HepG2 (cell line): Measurements from ENCODE around the gene COL2A1. TPM values are rescaled to one million over a fixed set of nuclear protein-coding genes. Genes with fewer than 3 reads are reported as not detected.

Experiments
- ATAC-seq: fragments of 200-7000 bp; cut with Tn5 transposase; 3 replicates; pipeline ENCODE4 v1.9.1; 2020; ENCODE audit warnings: mild to moderate bottlenecking, moderate library complexity
- BruUV-seq: library from RNA; stranded (reverse); fragments of 400-500 nt; replicated peaks from 2 replicates; lab custom pipeline; 2021; lab: Mats Ljungman, UMichigan
- CTCF ChIA-PET: fragments of 300-600 bp; formaldehyde crosslinking; extraction: SDS; loops from one replicate; lab custom pipeline; 2021; ENCODE audit warnings: low total read pairs, inconsistent platforms, low intra/inter-chr PET ratio; lab: Yijun Ruan, JAX
- POLR2A ChIA-PET: fragments of 350-600 bp; sonication (Branson Sonifier 250); formaldehyde crosslinking; loops from one replicate; lab custom pipeline; 2020; ENCODE audit warnings: antibody characterized with exemption, inconsistent platforms; lab: Yijun Ruan, JAX
- DNase-seq: peaks from one replicate; pipeline ENCODE4 v3.0.0-alpha.2; 2015; ENCODE audit warnings: low spot score
- FAIRE-seq: peaks from 3 replicates; lab custom pipeline; 2011; peaks lifted over from hg19 to GRCh38; lab: Jason Lieb, UNC
- H2AFZ ChIP-seq: one replicate; pipeline ENCODE4 v1.6.1; 2011; ENCODE audit warnings: low read length, inconsistent platforms
- H3K27ac ChIP-seq: fragments of 300-600 bp; 3 replicates; pipeline ENCODE4 v1.8.0; 2011; ENCODE audit warnings: mixed run types, mild to moderate bottlenecking, mixed read lengths, low read length, inconsistent platforms; ENCODE audit not compliant: insufficient read depth; ENCODE audit errors: extremely low read length
- H3K27me3 ChIP-seq, 2 experiments: fragments of 200-600 bp in 1 of 2; 2 replicates in 1 of 2; 3 replicates in 1 of 2; pipeline versions ENCODE4 v1.6.0 to v1.8.0; 2011; ENCODE audit warnings: low read length in 2 of 2, mild to moderate bottlenecking in 2 of 2, moderate library complexity in 2 of 2, inconsistent platforms in 1 of 2; ENCODE audit not compliant: insufficient read depth in 2 of 2, control insufficient read depth in 1 of 2
- H3K36me3 ChIP-seq, 2 experiments: fragments of 200-600 bp in 1 of 2; replicated peaks in 1 of 2; 2 replicates in 1 of 2; 3 replicates in 1 of 2; pipeline versions ENCODE4 v1.5.1 to v1.8.0; 2011; ENCODE audit warnings: low read length in 2 of 2, inconsistent platforms in 1 of 2; ENCODE audit not compliant: insufficient read depth in 2 of 2, control insufficient read depth in 1 of 2
- H3K4me1 ChIP-seq: 2 replicates; pipeline ENCODE4 v1.5.1; 2012; ENCODE audit warnings: low read length, inconsistent platforms; ENCODE audit not compliant: insufficient read depth
- H3K4me2 ChIP-seq: 2 replicates; pipeline ENCODE4 v1.6.0; 2011; ENCODE audit warnings: low read depth, low read length, inconsistent platforms
- H3K4me3 ChIP-seq, 3 experiments: fragments of 200-600 bp in 1 of 3; sonication (generic), shearing (Covaris generic) in 1 of 3; replicated peaks in 1 of 3; 2 replicates each; pipeline ENCODE4 v1.5.1; 2011 to 2016; ENCODE audit warnings: low read length in 3 of 3, inconsistent platforms in 2 of 3, low read depth in 2 of 3, mild to moderate bottlenecking in 2 of 3, control low read depth in 1 of 3, mixed read lengths in 1 of 3; ENCODE audit not compliant: insufficient read depth in 1 of 3
- H3K79me2 ChIP-seq: one replicate; pipeline ENCODE4 v1.6.1; 2011; ENCODE audit warnings: low read length, inconsistent platforms; ENCODE audit not compliant: insufficient read depth
- H3K9ac ChIP-seq: 2 replicates; pipeline ENCODE4 v1.6.0; 2011; ENCODE audit warnings: mild to moderate bottlenecking, low read depth, low read length, inconsistent platforms; ENCODE audit not compliant: insufficient read depth
- H3K9me3 ChIP-seq: 2 replicates; pipeline ENCODE4 v1.5.1; 2012; ENCODE audit warnings: mild to moderate bottlenecking, low read length
- H4K20me1 ChIP-seq: 2 replicates; pipeline ENCODE4 v1.6.0; 2011; ENCODE audit warnings: inconsistent platforms, mild to moderate bottlenecking, low read length, moderate library complexity; ENCODE audit not compliant: insufficient read depth
- BCL6 ChIP-seq: IDR thresholded peaks from 2 replicates; pipeline ENCODE4 v1.6.1; 2016; ENCODE audit warnings: missing genetic modification reagents, missing compliant biosample characterization
- DR1 ChIP-seq: sonication (generic); formaldehyde crosslinking; IDR thresholded peaks from 2 replicates; pipeline ENCODE4 v1.8.0; 2021; ENCODE audit warnings: mild to moderate bottlenecking, missing genetic modification reagents, inconsistent platforms
- HMG20A ChIP-seq: IDR thresholded peaks from 2 replicates; pipeline ENCODE4 v1.6.1; 2016; ENCODE audit warnings: borderline replicate concordance
- KLF13 ChIP-seq: sonication (generic); formaldehyde crosslinking; IDR thresholded peaks from 2 replicates; pipeline ENCODE4 v1.4.0; 2020; ENCODE audit warnings: mild to moderate bottlenecking, missing genetic modification reagents
- NCOA2 ChIP-seq: sonication (generic); formaldehyde crosslinking; IDR thresholded peaks from 2 replicates; pipeline ENCODE4 v1.8.0; 2022; ENCODE audit warnings: inconsistent platforms
- RFX1 ChIP-seq: fragments of 450-650 bp; IDR thresholded peaks from 2 replicates; pipeline ENCODE4 v1.6.1; 2017
- TBX2 ChIP-seq: sonication (generic); formaldehyde crosslinking; IDR thresholded peaks from 2 replicates; pipeline ENCODE4 v1.5.0; 2020; ENCODE audit warnings: missing genetic modification reagents, mild to moderate bottlenecking, borderline replicate concordance
- THAP11 ChIP-seq: IDR thresholded peaks from 2 replicates; pipeline ENCODE4 v1.6.1; 2016; ENCODE audit warnings: missing biosample characterization, missing genetic modification reagents
- TP53 ChIP-seq: sonication (generic); formaldehyde crosslinking; conservative IDR thresholded peaks from 2 replicates; pipeline ENCODE4 v1.4.0; 2020; ENCODE audit warnings: missing genetic modification reagents
- ZNF430 ChIP-seq: sonication (generic); formaldehyde crosslinking; IDR thresholded peaks from 2 replicates; pipeline ENCODE4 v1.9.0; 2021; ENCODE audit warnings: mild to moderate bottlenecking, missing genetic modification reagents
- WGBS: methylation state at CpG from one replicate; pipeline ENCODE4 v1.1.6; 2017; ENCODE audit warnings: low lambda C conversion rate; 5-methylcytosine and 5-hydroxymethylcytosine counted together
- in situ Hi-C: cut with HindIII; loops from 2 replicates; pipeline ENCODE4 v1.10.0; 2017; ENCODE audit warnings: low pct_unique_long_range_greater_than_20kb; ENCODE audit not compliant: extremely low pct_ligation_motif_present
- intact Hi-C: fragments of 100-400 bp; cut with micrococcal nuclease; formaldehyde crosslinking; loops from one replicate; pipeline ENCODE4 v1.10.0; 2022; ENCODE audit not compliant: unreplicated experiment
- polyA plus RNA-seq, 8 experiments: library from polyadenylated mRNA; depleted of rRNA in 3 of 8; stranded (reverse) in 7 of 8; unstranded in 1 of 8; fragments of >200 nt; fragmentation: Illumina TruSeq in 4 of 8; extraction: Trizol in 4 of 8; gene quantifications; 2 replicates each; pipeline versions ENCODE4 v1.2.1 to v1.2.3, GENCODE V29; 2011 to 2016; ENCODE audit warnings: low read depth in 4 of 8, missing spikeins in 1 of 8, mixed read lengths in 1 of 8; ENCODE audit not compliant: insufficient read depth in 1 of 8
- total RNA-seq, 5 experiments: library from RNA; depleted of rRNA; stranded (reverse); fragments of >200 nt; fragmentation: Illumina TruSeq; extraction: Trizol; gene quantifications; 2 replicates each; pipeline ENCODE4 v1.2.3, GENCODE V29; 2016; ENCODE audit warnings: low read depth in 1 of 5
- TF ChIP-seq, protein P1 (sequence below): sonication (generic); formaldehyde crosslinking; IDR thresholded peaks from 2 replicates; pipeline ENCODE4 v1.4.0; 2020; ENCODE audit warnings: missing genetic modification reagents
- TF ChIP-seq, protein P2 (sequence below): sonication (generic); formaldehyde crosslinking; IDR thresholded peaks from 2 replicates; pipeline ENCODE4 v1.4.0; 2020; ENCODE audit warnings: mild to moderate bottlenecking, missing genetic modification reagents
- TF ChIP-seq, protein P3 (sequence below): sonication (generic); formaldehyde crosslinking; conservative IDR thresholded peaks from 2 replicates; pipeline ENCODE4 v1.8.0; 2022; ENCODE audit warnings: low read depth, missing genetic modification reagents
- TF ChIP-seq, protein P4 (sequence below): sonication (generic); formaldehyde crosslinking; conservative IDR thresholded peaks from 2 replicates; pipeline ENCODE4 v1.4.0; 2020; ENCODE audit warnings: missing genetic modification reagents

COL2A1 gene
- total and polyA plus RNA-seq, 2 of the 13 experiments (the other 11 are each of a cell fraction or from before 2014, with no cell fraction given), result 7.4 to 38.3 TPM

DNA sequence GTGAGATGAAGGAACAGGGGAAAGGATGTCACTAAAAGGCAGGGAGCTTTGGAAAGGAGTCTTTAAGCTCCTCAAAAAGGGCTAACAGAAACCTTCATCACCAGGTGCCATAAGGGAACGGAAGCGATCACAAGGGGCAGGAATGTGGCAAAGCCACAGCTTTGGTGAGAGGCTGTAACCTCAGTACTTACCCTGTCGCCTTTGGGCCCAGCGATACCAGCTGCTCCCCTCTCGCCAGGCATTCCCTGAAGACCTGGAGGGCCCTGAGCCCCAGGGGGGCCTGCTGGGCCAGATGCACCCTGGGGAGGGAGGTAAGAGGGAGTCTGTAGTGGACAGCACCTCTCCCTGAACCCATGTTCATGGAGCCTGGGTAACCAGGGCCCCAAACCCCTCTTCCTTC lies 22.0 kb downstream of the COL2A1 start (continued):
- TF ChIP-seq, protein P1, sequence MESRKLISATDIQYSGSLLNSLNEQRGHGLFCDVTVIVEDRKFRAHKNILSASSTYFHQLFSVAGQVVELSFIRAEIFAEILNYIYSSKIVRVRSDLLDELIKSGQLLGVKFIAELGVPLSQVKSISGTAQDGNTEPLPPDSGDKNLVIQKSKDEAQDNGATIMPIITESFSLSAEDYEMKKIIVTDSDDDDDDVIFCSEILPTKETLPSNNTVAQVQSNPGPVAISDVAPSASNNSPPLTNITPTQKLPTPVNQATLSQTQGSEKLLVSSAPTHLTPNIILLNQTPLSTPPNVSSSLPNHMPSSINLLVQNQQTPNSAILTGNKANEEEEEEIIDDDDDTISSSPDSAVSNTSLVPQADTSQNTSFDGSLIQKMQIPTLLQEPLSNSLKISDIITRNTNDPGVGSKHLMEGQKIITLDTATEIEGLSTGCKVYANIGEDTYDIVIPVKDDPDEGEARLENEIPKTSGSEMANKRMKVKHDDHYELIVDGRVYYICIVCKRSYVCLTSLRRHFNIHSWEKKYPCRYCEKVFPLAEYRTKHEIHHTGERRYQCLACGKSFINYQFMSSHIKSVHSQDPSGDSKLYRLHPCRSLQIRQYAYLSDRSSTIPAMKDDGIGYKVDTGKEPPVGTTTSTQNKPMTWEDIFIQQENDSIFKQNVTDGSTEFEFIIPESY (CRISPR knock-in tag), result no peak

DNA sequence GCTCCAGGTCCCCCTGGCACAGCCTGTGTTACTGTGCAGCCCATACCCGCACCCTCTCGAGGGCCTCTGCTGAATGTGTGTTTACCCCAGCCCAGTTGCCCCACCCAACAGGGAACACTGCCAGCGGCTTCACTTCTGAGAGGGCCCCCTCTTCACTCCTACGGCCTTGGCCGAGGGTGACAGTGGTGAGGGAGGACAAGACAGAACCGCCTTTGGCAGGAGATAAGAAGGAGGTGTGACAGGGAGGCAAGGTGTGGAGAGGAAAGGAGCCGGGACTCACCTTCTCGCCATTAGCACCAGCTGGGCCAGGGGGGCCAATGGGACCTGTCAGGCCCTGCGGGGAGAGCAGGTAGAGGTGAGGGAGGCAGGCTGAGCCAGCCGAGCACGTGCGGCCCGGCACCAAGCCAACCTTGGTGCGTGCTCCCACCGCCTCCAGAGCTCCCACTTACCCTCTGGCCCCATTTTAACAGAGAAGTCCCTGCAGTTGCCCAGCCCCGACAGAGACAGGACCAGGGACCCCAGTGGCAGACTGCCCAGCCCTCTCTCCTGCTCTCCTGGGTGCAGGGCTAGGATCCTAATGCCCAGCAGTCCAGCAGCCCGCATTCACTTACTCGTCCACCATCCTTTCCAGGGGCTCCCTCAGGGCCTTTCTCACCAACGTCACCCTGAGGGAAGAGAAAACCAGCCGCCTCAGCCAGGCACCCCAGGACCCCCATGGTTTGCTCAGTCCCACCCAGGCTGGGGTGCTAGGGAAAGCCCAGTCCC lies 22.6 kb downstream of the COL2A1 start:
- in situ Hi-C loops, result no loop called here
- TF ChIP-seq, protein P2, sequence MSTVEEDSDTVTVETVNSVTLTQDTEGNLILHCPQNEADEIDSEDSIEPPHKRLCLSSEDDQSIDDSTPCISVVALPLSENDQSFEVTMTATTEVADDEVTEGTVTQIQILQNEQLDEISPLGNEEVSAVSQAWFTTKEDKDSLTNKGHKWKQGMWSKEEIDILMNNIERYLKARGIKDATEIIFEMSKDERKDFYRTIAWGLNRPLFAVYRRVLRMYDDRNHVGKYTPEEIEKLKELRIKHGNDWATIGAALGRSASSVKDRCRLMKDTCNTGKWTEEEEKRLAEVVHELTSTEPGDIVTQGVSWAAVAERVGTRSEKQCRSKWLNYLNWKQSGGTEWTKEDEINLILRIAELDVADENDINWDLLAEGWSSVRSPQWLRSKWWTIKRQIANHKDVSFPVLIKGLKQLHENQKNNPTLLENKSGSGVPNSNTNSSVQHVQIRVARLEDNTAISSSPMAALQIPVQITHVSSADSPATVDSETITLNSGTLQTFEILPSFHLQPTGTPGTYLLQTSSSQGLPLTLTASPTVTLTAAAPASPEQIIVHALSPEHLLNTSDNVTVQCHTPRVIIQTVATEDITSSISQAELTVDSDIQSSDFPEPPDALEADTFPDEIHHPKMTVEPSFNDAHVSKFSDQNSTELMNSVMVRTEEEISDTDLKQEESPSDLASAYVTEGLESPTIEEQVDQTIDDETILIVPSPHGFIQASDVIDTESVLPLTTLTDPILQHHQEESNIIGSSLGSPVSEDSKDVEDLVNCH (CRISPR knock-in tag), result no peak
- TF ChIP-seq ZNF430, result no peak
- TF ChIP-seq THAP11, result no peak
- TF ChIP-seq TP53 (CRISPR knock-in tag), result no peak
- TF ChIP-seq, protein P3, sequence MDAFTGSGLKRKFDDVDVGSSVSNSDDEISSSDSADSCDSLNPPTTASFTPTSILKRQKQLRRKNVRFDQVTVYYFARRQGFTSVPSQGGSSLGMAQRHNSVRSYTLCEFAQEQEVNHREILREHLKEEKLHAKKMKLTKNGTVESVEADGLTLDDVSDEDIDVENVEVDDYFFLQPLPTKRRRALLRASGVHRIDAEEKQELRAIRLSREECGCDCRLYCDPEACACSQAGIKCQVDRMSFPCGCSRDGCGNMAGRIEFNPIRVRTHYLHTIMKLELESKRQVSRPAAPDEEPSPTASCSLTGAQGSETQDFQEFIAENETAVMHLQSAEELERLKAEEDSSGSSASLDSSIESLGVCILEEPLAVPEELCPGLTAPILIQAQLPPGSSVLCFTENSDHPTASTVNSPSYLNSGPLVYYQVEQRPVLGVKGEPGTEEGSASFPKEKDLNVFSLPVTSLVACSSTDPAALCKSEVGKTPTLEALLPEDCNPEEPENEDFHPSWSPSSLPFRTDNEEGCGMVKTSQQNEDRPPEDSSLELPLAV, result no peak
- TF ChIP-seq DR1 (CRISPR knock-in tag), result no peak
- 0 out of 2 replicates have a peak, but pooled peaks have one; percentile 23 for TF ChIP-seq NCOA2 (CRISPR knock-in tag)
- TF ChIP-seq, protein P4, sequence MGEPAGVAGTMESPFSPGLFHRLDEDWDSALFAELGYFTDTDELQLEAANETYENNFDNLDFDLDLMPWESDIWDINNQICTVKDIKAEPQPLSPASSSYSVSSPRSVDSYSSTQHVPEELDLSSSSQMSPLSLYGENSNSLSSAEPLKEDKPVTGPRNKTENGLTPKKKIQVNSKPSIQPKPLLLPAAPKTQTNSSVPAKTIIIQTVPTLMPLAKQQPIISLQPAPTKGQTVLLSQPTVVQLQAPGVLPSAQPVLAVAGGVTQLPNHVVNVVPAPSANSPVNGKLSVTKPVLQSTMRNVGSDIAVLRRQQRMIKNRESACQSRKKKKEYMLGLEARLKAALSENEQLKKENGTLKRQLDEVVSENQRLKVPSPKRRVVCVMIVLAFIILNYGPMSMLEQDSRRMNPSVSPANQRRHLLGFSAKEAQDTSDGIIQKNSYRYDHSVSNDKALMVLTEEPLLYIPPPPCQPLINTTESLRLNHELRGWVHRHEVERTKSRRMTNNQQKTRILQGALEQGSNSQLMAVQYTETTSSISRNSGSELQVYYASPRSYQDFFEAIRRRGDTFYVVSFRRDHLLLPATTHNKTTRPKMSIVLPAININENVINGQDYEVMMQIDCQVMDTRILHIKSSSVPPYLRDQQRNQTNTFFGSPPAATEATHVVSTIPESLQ (CRISPR knock-in tag), result no peak
- 0 out of 2 replicates have a peak, but pooled peaks have one; percentile 31 for TF ChIP-seq HMG20A (CRISPR knock-in tag)
- no peak for TF ChIP-seq RFX1
- peak; percentile 28; the same call in 1 of the 2 replicates for TF ChIP-seq BCL6 (CRISPR knock-in tag)
- no peak for TF ChIP-seq KLF13 (CRISPR knock-in tag)
- TF ChIP-seq TBX2 (CRISPR knock-in tag), result peak; percentile 62; the same call in 1 of the 2 replicates

More for the DNA sequence above, 22.6 kb downstream of the COL2A1 start:
- no peak overlapping the region for H3K9ac ChIP-seq
- peak; percentile 51 for ATAC-seq
- ChIA-PET POLR2A (interaction anchor here (1.5 kb wide), 1 partner anchor 18 kb away, joined by 4 read pairs; the partner anchor contains the start of gene TMEM106C), CTCF (no interaction called here)
- H3K4me2 ChIP-seq, result peak overlapping the region; percentile 43
- no peak for FAIRE-seq
- 26% methylated on average over 13 of the region's 20 CpGs for WGBS
- H3K27ac ChIP-seq, result no peak overlapping the region
- peaks cover 0 to 4% of the 10 kb centered on the region in 2 experiments; a peak in 1 of 5 replicates for H3K27me3 ChIP-seq
- H3K36me3 ChIP-seq, result no peaks in the 10 kb centered on the region
- H3K4me1 ChIP-seq, result peaks cover 13% of the 10 kb centered on the region
- no peaks in the 10 kb centered on the region for H4K20me1 ChIP-seq
- intact Hi-C loops, result no loop called here
- BruUV-seq, result no TSS peak
- DNase-seq, result peak; percentile 34
- H3K9me3 ChIP-seq, result no peaks in the 10 kb centered on the region
- no peak overlapping the region for H2AFZ ChIP-seq
- H3K4me3 ChIP-seq, result peak overlapping the region in 1 of 3 experiments; percentile 40; a peak in 1 of 6 replicates
- no peaks in the 10 kb centered on the region for H3K79me2 ChIP-seq
